ENCODE data around the gene NRP1. TPM values are rescaled to one million over a fixed set of nuclear protein-coding genes. Genes with fewer than 3 reads are reported as not detected.
A peak's percentile ranks its signal among the peaks of the same experiment; 100 is the strongest.

Gene NRP1
- total and polyA plus RNA-seq, 4 donors, result 14.6 to 55.6 (median 37.8) TPM

DNA sequence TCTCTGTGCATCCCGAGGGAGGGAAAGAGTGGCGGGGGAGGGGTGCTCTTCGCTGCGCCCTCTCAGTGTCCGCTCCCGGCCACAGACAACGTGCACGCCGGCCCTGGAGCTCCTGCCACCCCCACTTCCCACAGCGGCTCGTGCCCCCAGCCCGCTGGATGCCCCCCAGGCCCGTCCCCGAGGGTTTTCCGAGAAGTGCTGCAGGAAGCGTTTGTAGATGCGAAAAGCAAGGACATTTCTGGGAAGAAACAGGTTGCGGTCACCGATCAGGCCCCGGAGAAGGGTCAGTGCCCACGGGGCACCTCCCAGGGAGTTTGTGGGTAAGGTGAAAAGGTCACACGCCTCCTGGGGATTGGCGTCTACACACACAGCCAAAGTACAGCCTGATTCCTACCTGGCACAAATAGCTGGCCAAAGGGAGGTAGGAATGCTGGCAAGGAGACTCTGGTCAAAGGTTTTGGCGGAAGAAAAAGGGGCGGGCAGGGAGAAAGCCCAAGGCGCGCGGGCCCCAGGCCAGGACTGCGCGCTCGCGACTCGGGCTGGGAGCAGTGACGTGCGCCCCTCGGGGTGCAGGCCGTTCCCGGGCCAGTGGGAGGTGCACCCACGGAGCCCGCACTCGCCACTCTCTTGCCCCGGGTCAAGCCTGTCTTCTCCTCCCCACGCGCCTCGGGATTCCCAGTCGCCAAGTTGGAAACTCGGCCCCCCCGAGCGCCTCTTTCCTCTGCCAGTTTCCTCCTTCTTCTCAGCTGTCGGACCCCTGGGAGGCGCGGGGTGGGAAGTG is 1.5 kb upstream of the NRP1 start:
- Histone ChIP-seq H3K36me3 (ENCODE audit: control insufficient read depth in 4 of 4, insufficient read depth in 3 of 4, low read depth in 1 of 4, low read length in 3 of 4) (no peaks in the 10 kb centered on the region), H3K27ac (ENCODE audit: low read depth in 1 of 2, low read length in 2 of 2) (peak overlapping the region; percentile 92 to 98), H3K4me1 (ENCODE audit: control insufficient read depth in 4 of 4, insufficient read depth in 4 of 4, low read length in 3 of 4) (peaks cover 2 to 47% (median 25%) of the 10 kb centered on the region in 4 donors), H3K27me3 (ENCODE audit: control insufficient read depth in 4 of 4, insufficient read depth in 4 of 4, low read length in 3 of 4) (no peaks in the 10 kb centered on the region), H3K9me3 (ENCODE audit: control insufficient read depth in 4 of 4, low read length in 3 of 4) (no peaks in the 10 kb centered on the region), H3K9ac (ENCODE audit: low read depth in 1 of 2, low read length in 2 of 2) (peak overlapping the region in 1 of 2 donors; percentile 14), H3K4me3 (ENCODE audit: low read depth in 1 of 3, low read length in 3 of 3) (peak overlapping the region; percentile 52 to 92 (median 80))
- DNase-seq (ENCODE audit: low spot score), result no peak
- TF ChIP-seq, protein P1, sequence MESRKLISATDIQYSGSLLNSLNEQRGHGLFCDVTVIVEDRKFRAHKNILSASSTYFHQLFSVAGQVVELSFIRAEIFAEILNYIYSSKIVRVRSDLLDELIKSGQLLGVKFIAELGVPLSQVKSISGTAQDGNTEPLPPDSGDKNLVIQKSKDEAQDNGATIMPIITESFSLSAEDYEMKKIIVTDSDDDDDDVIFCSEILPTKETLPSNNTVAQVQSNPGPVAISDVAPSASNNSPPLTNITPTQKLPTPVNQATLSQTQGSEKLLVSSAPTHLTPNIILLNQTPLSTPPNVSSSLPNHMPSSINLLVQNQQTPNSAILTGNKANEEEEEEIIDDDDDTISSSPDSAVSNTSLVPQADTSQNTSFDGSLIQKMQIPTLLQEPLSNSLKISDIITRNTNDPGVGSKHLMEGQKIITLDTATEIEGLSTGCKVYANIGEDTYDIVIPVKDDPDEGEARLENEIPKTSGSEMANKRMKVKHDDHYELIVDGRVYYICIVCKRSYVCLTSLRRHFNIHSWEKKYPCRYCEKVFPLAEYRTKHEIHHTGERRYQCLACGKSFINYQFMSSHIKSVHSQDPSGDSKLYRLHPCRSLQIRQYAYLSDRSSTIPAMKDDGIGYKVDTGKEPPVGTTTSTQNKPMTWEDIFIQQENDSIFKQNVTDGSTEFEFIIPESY (IDR thresholded peaks at IDR 0.05), result no peak
- TF ChIP-seq, protein P2, sequence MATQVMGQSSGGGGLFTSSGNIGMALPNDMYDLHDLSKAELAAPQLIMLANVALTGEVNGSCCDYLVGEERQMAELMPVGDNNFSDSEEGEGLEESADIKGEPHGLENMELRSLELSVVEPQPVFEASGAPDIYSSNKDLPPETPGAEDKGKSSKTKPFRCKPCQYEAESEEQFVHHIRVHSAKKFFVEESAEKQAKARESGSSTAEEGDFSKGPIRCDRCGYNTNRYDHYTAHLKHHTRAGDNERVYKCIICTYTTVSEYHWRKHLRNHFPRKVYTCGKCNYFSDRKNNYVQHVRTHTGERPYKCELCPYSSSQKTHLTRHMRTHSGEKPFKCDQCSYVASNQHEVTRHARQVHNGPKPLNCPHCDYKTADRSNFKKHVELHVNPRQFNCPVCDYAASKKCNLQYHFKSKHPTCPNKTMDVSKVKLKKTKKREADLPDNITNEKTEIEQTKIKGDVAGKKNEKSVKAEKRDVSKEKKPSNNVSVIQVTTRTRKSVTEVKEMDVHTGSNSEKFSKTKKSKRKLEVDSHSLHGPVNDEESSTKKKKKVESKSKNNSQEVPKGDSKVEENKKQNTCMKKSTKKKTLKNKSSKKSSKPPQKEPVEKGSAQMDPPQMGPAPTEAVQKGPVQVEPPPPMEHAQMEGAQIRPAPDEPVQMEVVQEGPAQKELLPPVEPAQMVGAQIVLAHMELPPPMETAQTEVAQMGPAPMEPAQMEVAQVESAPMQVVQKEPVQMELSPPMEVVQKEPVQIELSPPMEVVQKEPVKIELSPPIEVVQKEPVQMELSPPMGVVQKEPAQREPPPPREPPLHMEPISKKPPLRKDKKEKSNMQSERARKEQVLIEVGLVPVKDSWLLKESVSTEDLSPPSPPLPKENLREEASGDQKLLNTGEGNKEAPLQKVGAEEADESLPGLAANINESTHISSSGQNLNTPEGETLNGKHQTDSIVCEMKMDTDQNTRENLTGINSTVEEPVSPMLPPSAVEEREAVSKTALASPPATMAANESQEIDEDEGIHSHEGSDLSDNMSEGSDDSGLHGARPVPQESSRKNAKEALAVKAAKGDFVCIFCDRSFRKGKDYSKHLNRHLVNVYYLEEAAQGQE (IDR thresholded peaks at IDR 0.05), result peak; percentile 49
- TF ChIP-seq RXRA (IDR thresholded peaks at IDR 0.05) (peak; percentile 74 to 86), FOXA1 (IDR thresholded peaks at IDR 0.05) (no peak), TAF1 (conservative IDR thresholded peaks at IDR 0.05) (no peak), RAD21 (IDR thresholded peaks at IDR 0.05) (peak; percentile 11 to 33), HNF4G (IDR thresholded peaks at IDR 0.05) (peak; percentile 36), JUND (IDR thresholded peaks at IDR 0.05) (peak in 1 of 2 donors; percentile 65), YY1 (IDR thresholded peaks at IDR 0.05) (peak; percentile 34), HNF4A (conservative IDR thresholded peaks at IDR 0.05) (peak; percentile 63 to 76), EGR1 (IDR thresholded peaks at IDR 0.05; ENCODE audit: low read depth in 2 of 2) (peak in 1 of 2 donors; percentile 60), FOXA2 (IDR thresholded peaks at IDR 0.05) (no peak), NR2F2 (IDR thresholded peaks at IDR 0.05) (peak; percentile 97), SP1 (IDR thresholded peaks at IDR 0.05) (peak; percentile 78), GABPA (IDR thresholded peaks at IDR 0.05 in 1 of 2, conservative IDR thresholded peaks at IDR 0.05 in 1 of 2) (no peak)
- TF ChIP-seq, protein P3, sequence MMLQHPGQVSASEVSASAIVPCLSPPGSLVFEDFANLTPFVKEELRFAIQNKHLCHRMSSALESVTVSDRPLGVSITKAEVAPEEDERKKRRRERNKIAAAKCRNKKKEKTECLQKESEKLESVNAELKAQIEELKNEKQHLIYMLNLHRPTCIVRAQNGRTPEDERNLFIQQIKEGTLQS (IDR thresholded peaks at IDR 0.05), result no peak
- TF ChIP-seq, protein P4, sequence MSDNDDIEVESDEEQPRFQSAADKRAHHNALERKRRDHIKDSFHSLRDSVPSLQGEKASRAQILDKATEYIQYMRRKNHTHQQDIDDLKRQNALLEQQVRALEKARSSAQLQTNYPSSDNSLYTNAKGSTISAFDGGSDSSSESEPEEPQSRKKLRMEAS (IDR thresholded peaks at IDR 0.05), result peak; percentile 90
- TF ChIP-seq, protein P5, sequence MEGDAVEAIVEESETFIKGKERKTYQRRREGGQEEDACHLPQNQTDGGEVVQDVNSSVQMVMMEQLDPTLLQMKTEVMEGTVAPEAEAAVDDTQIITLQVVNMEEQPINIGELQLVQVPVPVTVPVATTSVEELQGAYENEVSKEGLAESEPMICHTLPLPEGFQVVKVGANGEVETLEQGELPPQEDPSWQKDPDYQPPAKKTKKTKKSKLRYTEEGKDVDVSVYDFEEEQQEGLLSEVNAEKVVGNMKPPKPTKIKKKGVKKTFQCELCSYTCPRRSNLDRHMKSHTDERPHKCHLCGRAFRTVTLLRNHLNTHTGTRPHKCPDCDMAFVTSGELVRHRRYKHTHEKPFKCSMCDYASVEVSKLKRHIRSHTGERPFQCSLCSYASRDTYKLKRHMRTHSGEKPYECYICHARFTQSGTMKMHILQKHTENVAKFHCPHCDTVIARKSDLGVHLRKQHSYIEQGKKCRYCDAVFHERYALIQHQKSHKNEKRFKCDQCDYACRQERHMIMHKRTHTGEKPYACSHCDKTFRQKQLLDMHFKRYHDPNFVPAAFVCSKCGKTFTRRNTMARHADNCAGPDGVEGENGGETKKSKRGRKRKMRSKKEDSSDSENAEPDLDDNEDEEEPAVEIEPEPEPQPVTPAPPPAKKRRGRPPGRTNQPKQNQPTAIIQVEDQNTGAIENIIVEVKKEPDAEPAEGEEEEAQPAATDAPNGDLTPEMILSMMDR (IDR thresholded peaks at IDR 0.05; ENCODE audit: low read depth, low read length, missing input control), result no peak
- WGBS, result under 1% methylated on average over 52 of the region's 52 CpGs
